ENCODE data around the gene SMAD9.

DNA sequence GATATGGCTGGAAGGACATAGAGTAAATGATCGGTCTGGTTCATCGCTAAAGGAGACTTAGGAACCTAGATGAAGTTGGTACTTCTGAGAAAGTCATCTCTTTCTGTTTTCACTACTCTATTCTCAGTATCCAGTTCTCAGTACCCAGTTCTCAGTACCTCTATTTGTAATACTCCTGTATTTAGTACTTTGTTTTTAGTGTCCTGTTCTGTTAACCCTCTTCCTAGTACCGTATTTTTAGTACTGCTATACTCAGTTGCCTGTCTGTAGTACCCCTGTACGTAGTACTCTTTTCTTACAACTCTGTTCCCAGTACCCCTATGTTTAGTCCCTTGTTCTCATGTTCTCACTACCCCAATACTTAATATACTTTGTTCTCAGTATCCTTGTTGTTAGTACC is 99.8 kb downstream of the SMAD9 start:
- TF ChIP-seq EZH2 (IDR thresholded peaks at IDR 0.05; ENCODE audit: borderline replicate concordance) (no peak), EZH2phosphoT487 (IDR thresholded peaks at IDR 0.05; ENCODE audit: low read depth, severe bottlenecking, unreplicated experiment) (no peak)
- TF ChIP-seq, protein P1, sequence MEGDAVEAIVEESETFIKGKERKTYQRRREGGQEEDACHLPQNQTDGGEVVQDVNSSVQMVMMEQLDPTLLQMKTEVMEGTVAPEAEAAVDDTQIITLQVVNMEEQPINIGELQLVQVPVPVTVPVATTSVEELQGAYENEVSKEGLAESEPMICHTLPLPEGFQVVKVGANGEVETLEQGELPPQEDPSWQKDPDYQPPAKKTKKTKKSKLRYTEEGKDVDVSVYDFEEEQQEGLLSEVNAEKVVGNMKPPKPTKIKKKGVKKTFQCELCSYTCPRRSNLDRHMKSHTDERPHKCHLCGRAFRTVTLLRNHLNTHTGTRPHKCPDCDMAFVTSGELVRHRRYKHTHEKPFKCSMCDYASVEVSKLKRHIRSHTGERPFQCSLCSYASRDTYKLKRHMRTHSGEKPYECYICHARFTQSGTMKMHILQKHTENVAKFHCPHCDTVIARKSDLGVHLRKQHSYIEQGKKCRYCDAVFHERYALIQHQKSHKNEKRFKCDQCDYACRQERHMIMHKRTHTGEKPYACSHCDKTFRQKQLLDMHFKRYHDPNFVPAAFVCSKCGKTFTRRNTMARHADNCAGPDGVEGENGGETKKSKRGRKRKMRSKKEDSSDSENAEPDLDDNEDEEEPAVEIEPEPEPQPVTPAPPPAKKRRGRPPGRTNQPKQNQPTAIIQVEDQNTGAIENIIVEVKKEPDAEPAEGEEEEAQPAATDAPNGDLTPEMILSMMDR (IDR thresholded peaks at IDR 0.05; ENCODE audit: poor library complexity): no peak
